Coronary artery (tissue), 2 donors: ENCODE data around the gene SERPINB6.
"Not testable (repeated sequence)": the region's sequence is repeated elsewhere in the genome, so short reads cannot be mapped to it uniquely, and the experiment has no call there.

ENCODE experiments used
- DNase-seq: peaks from one replicate; pipeline ENCODE4 v3.0.0-alpha.2; 2017; ENCODE audit warnings: low spot score
- H3K27ac ChIP-seq, 2 donors: fragments of 200-600 bp; sonication (generic); one replicate each; pipeline ENCODE4 v1.5.1; 2016 to 2019
- H3K4me3 ChIP-seq: fragments of 200-600 bp; sonication (generic); 2 replicates; pipeline ENCODE4 v1.5.1; 2016; ENCODE audit warnings: mild to moderate bottlenecking, moderate library complexity
- TF ChIP-seq, protein P1 (sequence below): fragments of 200-600 bp; sonication (generic); IDR thresholded peaks from one replicate; pipeline ENCODE4 v1.5.1; 2019; ENCODE audit warnings: antibody characterized with exemption

The SERPINB6 gene

DNA sequence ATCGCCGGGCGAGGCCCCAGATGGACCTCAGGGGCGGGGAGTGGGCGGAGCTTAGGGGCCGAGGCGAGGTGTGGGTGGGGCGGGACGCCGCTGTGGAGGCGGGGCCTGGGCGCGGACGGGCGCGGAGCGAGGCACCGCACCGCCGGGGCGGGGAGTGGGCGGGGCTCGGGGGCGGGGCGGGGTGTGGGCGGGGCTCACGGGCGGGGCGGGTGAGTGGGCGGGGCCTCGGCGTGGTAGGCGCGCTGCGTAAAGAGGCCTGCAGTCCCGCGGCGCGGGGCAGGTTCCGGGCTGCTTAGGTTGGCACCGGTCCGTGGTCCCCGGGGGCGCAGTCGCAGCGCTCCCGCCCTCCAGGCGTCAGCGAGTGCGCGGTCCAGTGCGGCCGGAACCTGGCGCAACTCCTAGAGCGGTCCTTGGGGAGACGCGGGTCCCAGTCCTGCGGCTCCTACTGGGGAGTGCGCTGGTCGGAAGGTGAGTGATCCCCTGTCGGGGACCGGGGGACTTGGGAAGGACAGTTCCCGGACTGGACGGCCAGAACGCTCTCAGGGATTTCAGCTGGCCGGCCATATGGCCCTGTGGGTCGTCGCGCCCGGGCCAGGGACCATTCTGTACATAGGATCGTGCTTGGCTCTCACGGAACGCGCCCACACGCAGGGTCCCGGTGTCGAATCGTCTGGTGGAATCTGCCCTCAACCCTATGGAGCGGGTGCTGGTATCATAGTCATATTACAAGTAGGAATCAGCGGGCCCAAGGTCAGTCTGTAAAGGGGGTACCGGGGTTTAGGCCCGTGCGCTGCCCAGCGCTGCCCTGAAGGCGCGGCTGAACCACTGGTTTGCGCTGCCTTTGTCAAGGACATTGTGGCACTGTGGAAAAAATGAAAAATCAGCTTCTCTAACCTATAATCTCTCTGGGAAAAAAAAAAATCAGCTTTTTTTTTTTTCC is 28.5 kb upstream of the SERPINB6 start, which contains the start of gene NQO2:
Gene NQO2 (plus strand): TSS at position 277 of the 940 bp plus-strand sequence. CDS start 6,659 bp downstream, outside the sequence.
- Histone ChIP-seq H3K27ac (peak within 1 kb of the TSS; percentile 78 to 94), H3K4me3 (peak within 1 kb of the TSS; percentile 85)
- TF ChIP-seq, protein P1, sequence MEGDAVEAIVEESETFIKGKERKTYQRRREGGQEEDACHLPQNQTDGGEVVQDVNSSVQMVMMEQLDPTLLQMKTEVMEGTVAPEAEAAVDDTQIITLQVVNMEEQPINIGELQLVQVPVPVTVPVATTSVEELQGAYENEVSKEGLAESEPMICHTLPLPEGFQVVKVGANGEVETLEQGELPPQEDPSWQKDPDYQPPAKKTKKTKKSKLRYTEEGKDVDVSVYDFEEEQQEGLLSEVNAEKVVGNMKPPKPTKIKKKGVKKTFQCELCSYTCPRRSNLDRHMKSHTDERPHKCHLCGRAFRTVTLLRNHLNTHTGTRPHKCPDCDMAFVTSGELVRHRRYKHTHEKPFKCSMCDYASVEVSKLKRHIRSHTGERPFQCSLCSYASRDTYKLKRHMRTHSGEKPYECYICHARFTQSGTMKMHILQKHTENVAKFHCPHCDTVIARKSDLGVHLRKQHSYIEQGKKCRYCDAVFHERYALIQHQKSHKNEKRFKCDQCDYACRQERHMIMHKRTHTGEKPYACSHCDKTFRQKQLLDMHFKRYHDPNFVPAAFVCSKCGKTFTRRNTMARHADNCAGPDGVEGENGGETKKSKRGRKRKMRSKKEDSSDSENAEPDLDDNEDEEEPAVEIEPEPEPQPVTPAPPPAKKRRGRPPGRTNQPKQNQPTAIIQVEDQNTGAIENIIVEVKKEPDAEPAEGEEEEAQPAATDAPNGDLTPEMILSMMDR, result no peak
- DNase-seq, result peak; percentile 94

- Histone ChIP-seq H3K4me3 (peak overlapping the region; percentile 85), H3K27ac (peak overlapping the region; percentile 68 to 94)
- TF ChIP-seq, protein P1, result no peak
- peak; percentile 93 for DNase-seq
Measured at GRCh38 chr6:2998998-2999617, 27.7 kb upstream of the SERPINB6 start.

GRCh38 chr6:2998249-2998997 is 27.1 kb upstream of the SERPINB6 start:
- H3K27ac ChIP-seq, result peak overlapping the region; percentile 68 to 94
- H3K4me3 ChIP-seq, result peak overlapping the region; percentile 85
- DNase-seq, result not testable (repeated sequence)
- TF ChIP-seq, protein P1, result peak; percentile 45

- Histone ChIP-seq H3K27ac (no peak overlapping the region), H3K4me3 (no peak overlapping the region)
- no peak for DNase-seq
- TF ChIP-seq, protein P1, result no peak
Measured at GRCh38 chr6:2993755-2994317, 22.5 kb upstream of the SERPINB6 start.

DNA sequence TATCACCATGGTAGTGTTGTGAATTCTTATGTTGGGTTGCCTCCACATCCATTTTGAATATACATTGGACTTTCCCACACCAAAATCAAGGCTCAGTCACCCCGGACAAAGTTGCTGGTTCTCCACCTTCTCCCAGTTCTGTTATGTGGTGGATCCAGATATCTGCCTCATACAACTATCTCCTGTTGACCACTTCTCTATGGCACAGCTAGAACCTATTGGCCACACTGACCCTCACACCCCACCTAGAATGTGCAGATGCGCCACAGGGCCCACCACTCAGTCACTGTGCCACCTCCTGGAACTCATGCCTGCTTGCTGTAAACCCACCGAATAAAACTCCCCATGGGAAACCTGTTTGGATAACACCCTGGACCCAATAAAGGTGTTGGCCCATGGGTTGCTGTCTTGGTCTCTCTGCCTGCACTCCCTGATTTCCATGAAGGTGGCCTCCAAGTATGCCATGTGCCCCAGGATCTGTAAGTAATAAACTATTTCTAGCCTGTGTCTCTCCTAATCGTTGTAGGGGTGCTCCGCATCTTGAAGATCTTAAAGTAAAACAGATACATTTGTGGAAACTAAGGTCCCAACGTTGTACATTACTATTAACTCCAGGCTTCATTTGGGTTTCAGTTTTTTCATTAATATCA is 21.1 kb upstream of the SERPINB6 start:
- no peak overlapping the region for H3K4me3 ChIP-seq
- TF ChIP-seq, protein P1, result no peak
- no peak for DNase-seq
- H3K27ac ChIP-seq, result peak overlapping the region; percentile 1 to 94

DNA sequence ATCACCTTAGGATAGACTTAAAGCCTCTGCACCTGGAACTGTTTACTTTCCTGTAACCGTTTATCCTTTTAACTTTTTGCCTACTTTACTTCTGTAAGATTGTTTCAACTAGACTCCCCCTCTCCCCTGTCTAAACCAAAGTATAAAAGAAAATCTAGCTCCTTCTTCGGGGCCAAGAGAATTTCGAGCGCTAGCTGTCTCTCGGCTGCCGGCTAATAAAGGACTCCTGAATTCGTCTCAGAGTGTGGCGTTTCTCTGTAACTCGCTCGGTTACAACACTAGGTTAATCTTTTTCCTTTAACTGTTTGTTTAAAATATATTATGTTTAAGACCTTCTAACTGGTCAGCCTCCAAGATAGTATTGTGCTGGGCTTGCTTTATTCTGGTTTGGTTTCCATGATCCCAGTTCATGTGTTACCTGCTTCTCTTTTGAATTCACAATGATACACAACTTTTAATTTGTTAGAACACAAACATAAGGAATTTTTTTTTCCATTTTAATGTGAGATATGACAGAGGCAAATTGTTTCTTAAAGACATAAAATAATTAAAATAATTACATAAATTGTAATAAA is 19.7 kb upstream of the SERPINB6 start:
- TF ChIP-seq, protein P1, result no peak
- no peak for DNase-seq
- H3K4me3 ChIP-seq, result peak overlapping the region; percentile 79
- peak overlapping the region; percentile 94 to 99 for H3K27ac ChIP-seq
